H9 (cell line): ENCODE measurements around the gene FSIP1. TPM values are rescaled to one million over a fixed set of nuclear protein-coding genes. Genes with fewer than 3 reads are reported as not detected.

Experiments used
- DNase-seq: peaks from one replicate; pipeline ENCODE4 v3.0.0-alpha.2; 2017
- H2AFZ ChIP-seq: one replicate; pipeline ENCODE4 v1.6.1; 2013; ENCODE audit warnings: mild to moderate bottlenecking, low read length, control low read depth, moderate library complexity
- H2AK5ac ChIP-seq: 2 replicates; pipeline ENCODE4 v1.6.1; 2013; ENCODE audit warnings: low read length, control low read depth, mixed read lengths; ENCODE audit not compliant: insufficient read length
- H2BK120ac ChIP-seq: one replicate; pipeline ENCODE4 v1.6.1; 2013; ENCODE audit warnings: low read depth, mild to moderate bottlenecking, low read length, control low read depth, inconsistent platforms; ENCODE audit not compliant: poor library complexity, severe bottlenecking
- H2BK12ac ChIP-seq: 2 replicates; pipeline ENCODE4 v1.6.1; 2013; ENCODE audit warnings: low read length, control low read depth, mixed read lengths, low read depth; ENCODE audit not compliant: insufficient read length
- H2BK15ac ChIP-seq: 2 replicates; pipeline ENCODE4 v1.6.1; 2013; ENCODE audit warnings: low read depth, low read length, control low read depth
- H2BK20ac ChIP-seq: one replicate; pipeline ENCODE4 v1.6.1; 2013; ENCODE audit warnings: low read depth, mild to moderate bottlenecking, low read length, control low read depth, inconsistent platforms; ENCODE audit not compliant: poor library complexity, severe bottlenecking
- H2BK5ac ChIP-seq: 2 replicates; pipeline ENCODE4 v1.6.1; 2013; ENCODE audit warnings: low read length, control low read depth, mixed read lengths; ENCODE audit not compliant: insufficient read length
- H3K14ac ChIP-seq: 2 replicates; pipeline ENCODE4 v1.6.1; 2013; ENCODE audit warnings: low read length, control low read depth; ENCODE audit not compliant: insufficient read depth
- H3K18ac ChIP-seq: 2 replicates; pipeline ENCODE4 v1.6.1; 2013; ENCODE audit warnings: low read depth, mild to moderate bottlenecking, mixed read lengths, low read length, control low read depth; ENCODE audit not compliant: insufficient read length
- H3K23ac ChIP-seq: 2 replicates; pipeline ENCODE4 v1.6.1; 2013; ENCODE audit warnings: low read length, control low read depth, mixed read lengths, low read depth; ENCODE audit not compliant: insufficient read length
- H3K23me2 ChIP-seq: 2 replicates; pipeline ENCODE4 v1.6.1; 2013; ENCODE audit warnings: low read depth, mild to moderate bottlenecking, mixed read lengths, low read length, control low read depth; ENCODE audit not compliant: insufficient read length, poor library complexity, severe bottlenecking
- H3K27ac ChIP-seq: 2 replicates; pipeline ENCODE4 v1.5.1; 2013; ENCODE audit warnings: low read length, control low read depth, mixed read lengths, low read depth; ENCODE audit not compliant: insufficient read length
- H3K27me3 ChIP-seq: 2 replicates; pipeline ENCODE4 v1.6.1; 2013; ENCODE audit warnings: low read length, control low read depth, inconsistent platforms; ENCODE audit not compliant: insufficient read depth
- H3K4ac ChIP-seq: 2 replicates; pipeline ENCODE4 v1.6.1; 2013; ENCODE audit warnings: low read depth, mild to moderate bottlenecking, control low read depth, inconsistent platforms, low read length, moderate library complexity
- H3K4me1 ChIP-seq: 2 replicates; pipeline ENCODE4 v1.6.1; 2013; ENCODE audit warnings: low read length, control low read depth, inconsistent platforms; ENCODE audit not compliant: insufficient read depth
- H3K4me2 ChIP-seq: 2 replicates; pipeline ENCODE4 v1.6.1; 2013; ENCODE audit warnings: low read length, control low read depth, mixed read lengths; ENCODE audit not compliant: insufficient read length, insufficient read depth
- H3K56ac ChIP-seq: 2 replicates; pipeline ENCODE4 v1.6.1; 2013; ENCODE audit warnings: low read depth, mild to moderate bottlenecking, mixed read lengths, low read length, control low read depth; ENCODE audit not compliant: insufficient read length
- H3K79me1 ChIP-seq: 2 replicates; pipeline ENCODE4 v1.6.1; 2013; ENCODE audit warnings: low read depth, mild to moderate bottlenecking, moderate library complexity, low read length, control low read depth, inconsistent platforms; ENCODE audit not compliant: insufficient read depth, poor library complexity, severe bottlenecking
- H3K79me2 ChIP-seq: 2 replicates; pipeline ENCODE4 v1.6.1; 2013; ENCODE audit warnings: low read length, control low read depth, inconsistent platforms; ENCODE audit not compliant: insufficient read depth
- H3K9ac ChIP-seq: 2 replicates; pipeline ENCODE4 v1.6.1; 2013; ENCODE audit warnings: low read length, control low read depth, mixed read lengths; ENCODE audit not compliant: insufficient read length; ENCODE audit errors: extremely low read depth
- H3K9me3 ChIP-seq: one replicate; pipeline ENCODE4 v1.6.1; 2013; ENCODE audit warnings: low read depth, low read length, inconsistent platforms; ENCODE audit not compliant: control insufficient read depth
- H3T11ph ChIP-seq: one replicate; pipeline ENCODE4 v1.6.1; 2013; ENCODE audit warnings: mild to moderate bottlenecking, low read length, control low read depth, inconsistent platforms
- H4K20me1 ChIP-seq: one replicate; pipeline ENCODE4 v1.6.1; 2013; ENCODE audit not compliant: control insufficient read depth, insufficient read length, insufficient read depth
- H4K5ac ChIP-seq: 2 replicates; pipeline ENCODE4 v1.6.1; 2013; ENCODE audit warnings: low read depth, mild to moderate bottlenecking, mixed read lengths, low read length, control low read depth; ENCODE audit not compliant: insufficient read length
- H4K8ac ChIP-seq: replicated peaks from 2 replicates; pipeline ENCODE4 v1.6.1; 2013; ENCODE audit warnings: low read length, control low read depth, mixed read lengths, low read depth; ENCODE audit not compliant: insufficient read length
- H4K91ac ChIP-seq: 2 replicates; pipeline ENCODE4 v1.6.1; 2013; ENCODE audit warnings: low read depth, mild to moderate bottlenecking, moderate library complexity, mixed read lengths, low read length, control low read depth; ENCODE audit not compliant: insufficient read length
- H3K27ac Mint-ChIP-seq, 3 experiments: 2 replicates in 2 of 3; 3 replicates in 1 of 3; pipeline ENCODE4 v1.8.0; 2020 to 2021; ENCODE audit warnings: mixed read lengths in 3 of 3, mild to moderate bottlenecking in 1 of 3, moderate library complexity in 1 of 3
- H3K27me3 Mint-ChIP-seq: 2 replicates; pipeline ENCODE4 v1.8.0; 2021; ENCODE audit warnings: low read depth, mild to moderate bottlenecking, moderate library complexity, mixed read lengths
- H3K36me3 Mint-ChIP-seq, 3 experiments: 2 replicates in 2 of 3; 3 replicates in 1 of 3; pipeline ENCODE4 v1.8.0; 2020 to 2021; ENCODE audit warnings: low read depth in 3 of 3, mixed read lengths in 3 of 3; ENCODE audit not compliant: insufficient read depth in 1 of 3
- H3K4me1 Mint-ChIP-seq, 2 experiments: 2 replicates each; pipeline ENCODE4 v1.8.0; 2020; ENCODE audit warnings: mixed read lengths in 2 of 2
- H3K4me3 Mint-ChIP-seq, 2 experiments: 2 replicates in 1 of 2; 3 replicates in 1 of 2; pipeline ENCODE4 v1.8.0; 2020 to 2021; ENCODE audit warnings: mild to moderate bottlenecking in 2 of 2, mixed read lengths in 2 of 2, moderate library complexity in 1 of 2
- H3K9me3 Mint-ChIP-seq, 2 experiments: 2 replicates in 1 of 2; 3 replicates in 1 of 2; pipeline ENCODE4 v1.8.0; 2020; ENCODE audit warnings: mild to moderate bottlenecking in 2 of 2, mixed read lengths in 2 of 2, moderate library complexity in 1 of 2
- WGBS: extraction: QIAGEN DNeasy Blood & Tissue Kit; methylation state at CpG from one replicate; pipeline ENCODE4 v1.1.7; 2013; ENCODE audit warnings: missing lambda C conversion rate, low lambda C conversion rate, mixed read lengths; ENCODE audit not compliant: insufficient read length; ENCODE audit errors: extremely low coverage; 5-methylcytosine and 5-hydroxymethylcytosine counted together
- total RNA-seq: library from RNA; stranded (reverse); gene quantifications from 2 replicates; pipeline ENCODE4 v1.2.1, GENCODE V29; 2021
- TF ChIP-seq, protein P1 (sequence below): fragments of 200-600 bp; sonication (generic); conservative IDR thresholded peaks from 3 replicates; pipeline ENCODE4 v1.8.0; 2021; ENCODE audit warnings: antibody characterized with exemption, mild to moderate bottlenecking

Gene FSIP1
- total RNA-seq, 1 experiment from 2014 or later: 0.96 TPM

DNA sequence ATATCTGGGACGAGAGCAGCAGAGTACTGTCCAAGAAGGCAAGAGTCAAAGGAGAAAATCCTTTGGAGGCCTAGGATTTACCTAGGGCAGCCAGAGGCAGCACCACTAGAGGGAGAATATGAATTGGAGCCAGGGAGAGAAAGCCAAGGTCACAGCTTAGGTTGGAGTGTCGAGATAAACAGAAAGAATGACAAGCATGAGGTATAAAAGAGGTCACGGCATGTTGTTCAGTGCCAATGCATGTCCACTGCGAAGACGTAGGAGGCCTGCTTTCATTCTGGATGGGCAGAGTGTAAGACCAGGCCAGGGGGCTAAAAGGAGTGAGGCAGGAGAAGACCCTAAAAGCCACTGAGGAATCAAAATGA lies 154.5 kb downstream of the FSIP1 start:
- no peaks in the 10 kb centered on the region for H3K27me3 ChIP-seq
- H3K27me3 Mint-ChIP-seq: no peaks in the 10 kb centered on the region; the same call in 1 of the 2 replicates
- H3K4ac ChIP-seq: no peak overlapping the region
- H3K79me1 ChIP-seq: no peaks in the 10 kb centered on the region
- H3K18ac ChIP-seq: no peak overlapping the region
- no peaks in the 10 kb centered on the region for H3K23me2 ChIP-seq
- DNase-seq: no peak
- no peak overlapping the region for H3K4me3 Mint-ChIP-seq
- H4K5ac ChIP-seq: no peak overlapping the region
- H2BK15ac ChIP-seq: no peak overlapping the region
- TF ChIP-seq, protein P1, sequence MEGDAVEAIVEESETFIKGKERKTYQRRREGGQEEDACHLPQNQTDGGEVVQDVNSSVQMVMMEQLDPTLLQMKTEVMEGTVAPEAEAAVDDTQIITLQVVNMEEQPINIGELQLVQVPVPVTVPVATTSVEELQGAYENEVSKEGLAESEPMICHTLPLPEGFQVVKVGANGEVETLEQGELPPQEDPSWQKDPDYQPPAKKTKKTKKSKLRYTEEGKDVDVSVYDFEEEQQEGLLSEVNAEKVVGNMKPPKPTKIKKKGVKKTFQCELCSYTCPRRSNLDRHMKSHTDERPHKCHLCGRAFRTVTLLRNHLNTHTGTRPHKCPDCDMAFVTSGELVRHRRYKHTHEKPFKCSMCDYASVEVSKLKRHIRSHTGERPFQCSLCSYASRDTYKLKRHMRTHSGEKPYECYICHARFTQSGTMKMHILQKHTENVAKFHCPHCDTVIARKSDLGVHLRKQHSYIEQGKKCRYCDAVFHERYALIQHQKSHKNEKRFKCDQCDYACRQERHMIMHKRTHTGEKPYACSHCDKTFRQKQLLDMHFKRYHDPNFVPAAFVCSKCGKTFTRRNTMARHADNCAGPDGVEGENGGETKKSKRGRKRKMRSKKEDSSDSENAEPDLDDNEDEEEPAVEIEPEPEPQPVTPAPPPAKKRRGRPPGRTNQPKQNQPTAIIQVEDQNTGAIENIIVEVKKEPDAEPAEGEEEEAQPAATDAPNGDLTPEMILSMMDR: peak; percentile 57
- H3K23ac ChIP-seq: no peak overlapping the region
- H3K79me2 ChIP-seq: no peaks in the 10 kb centered on the region
- H3T11ph ChIP-seq: no peak overlapping the region
- H3K56ac ChIP-seq: no peak overlapping the region
- no peak overlapping the region for H3K27ac ChIP-seq
- H3K14ac ChIP-seq: no peak overlapping the region
- no peak overlapping the region for H3K27ac Mint-ChIP-seq
- no peak overlapping the region for H2BK20ac ChIP-seq
- H3K9me3 ChIP-seq: no peaks in the 10 kb centered on the region
- H3K4me1 Mint-ChIP-seq: peaks cover 3 to 4% of the 10 kb centered on the region in 2 experiments; a peak in 2 of 4 replicates
- no peak overlapping the region for H2AFZ ChIP-seq
- peaks cover 2% of the 10 kb centered on the region for H4K20me1 ChIP-seq
- H2BK12ac ChIP-seq: no peak overlapping the region
- WGBS: no CpG with 5 or more reads among the region's 5 CpGs
- H4K91ac ChIP-seq: no peak overlapping the region
- no peak overlapping the region for H2BK5ac ChIP-seq
- H2AK5ac ChIP-seq: no peak overlapping the region
- H3K9ac ChIP-seq: no peak overlapping the region
- H4K8ac ChIP-seq: no peak overlapping the region
- peaks cover 2 to 3% of the 10 kb centered on the region in 2 experiments; a peak in 4 of 5 replicates for H3K9me3 Mint-ChIP-seq
- no peak overlapping the region for H2BK120ac ChIP-seq
- H3K4me2 ChIP-seq: no peak overlapping the region
- H3K36me3 Mint-ChIP-seq: no peaks in the 10 kb centered on the region
- no peaks in the 10 kb centered on the region for H3K4me1 ChIP-seq
